GM19372 (cell line): ENCODE data around the gene PPP1R3C.

Source experiments
- ATAC-seq: cut with Tn5 transposase; IDR thresholded peaks from one replicate; pipeline ENCODE4 v1.9.1; 2021; ENCODE audit warnings: mild to moderate bottlenecking, low read depth, moderate library complexity; ENCODE audit not compliant: unreplicated experiment

The PPP1R3C gene

DNA sequence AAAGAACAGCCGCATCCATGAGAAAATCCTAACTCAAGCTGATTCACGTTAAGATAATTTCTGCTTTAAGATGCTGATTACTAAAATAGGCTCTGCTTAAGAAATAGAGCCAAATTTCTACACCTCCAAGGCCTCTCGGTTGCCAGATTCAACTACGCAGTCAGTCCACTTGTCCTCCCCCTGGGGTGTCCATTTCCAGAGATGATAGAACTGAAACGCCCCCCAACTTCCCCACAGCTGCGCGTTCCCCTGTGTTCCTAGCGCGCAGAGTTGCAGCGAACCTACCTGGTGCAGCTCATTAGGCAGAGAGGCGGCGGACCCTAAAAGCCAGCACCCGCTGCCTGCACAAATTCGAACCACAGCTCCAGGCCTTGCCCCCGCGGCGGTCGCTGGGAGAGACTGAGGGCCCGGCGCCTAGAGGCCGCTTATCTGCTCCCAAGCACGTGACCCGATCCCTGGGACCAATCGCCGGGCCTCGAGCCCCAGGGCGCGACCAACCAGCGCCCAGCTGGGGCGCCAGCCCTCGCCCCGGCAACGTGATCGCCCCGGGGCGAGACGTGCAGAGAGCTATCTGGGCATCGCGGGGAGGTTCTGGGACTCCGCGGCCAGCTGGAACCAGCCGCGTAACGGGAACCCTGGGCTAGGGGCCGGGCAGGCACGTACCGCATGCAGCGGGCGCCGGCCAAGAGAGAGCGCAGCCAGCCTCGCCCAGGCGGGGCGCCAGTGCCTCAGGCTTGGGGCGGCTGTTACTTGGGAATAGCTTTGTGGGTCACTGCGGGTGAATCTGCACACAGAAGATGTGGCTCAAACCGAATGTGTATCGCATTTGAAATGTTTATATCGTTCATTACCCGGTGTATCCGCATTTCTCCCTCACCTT is at the start of gene PPP1R3C:
Gene PPP1R3C, minus strand, starts transcription at position 401 of the 880 bp plus-strand sequence. Its CDS starts 102 bp downstream, at position 299.
- peak; percentile 77 for ATAC-seq

DNA sequence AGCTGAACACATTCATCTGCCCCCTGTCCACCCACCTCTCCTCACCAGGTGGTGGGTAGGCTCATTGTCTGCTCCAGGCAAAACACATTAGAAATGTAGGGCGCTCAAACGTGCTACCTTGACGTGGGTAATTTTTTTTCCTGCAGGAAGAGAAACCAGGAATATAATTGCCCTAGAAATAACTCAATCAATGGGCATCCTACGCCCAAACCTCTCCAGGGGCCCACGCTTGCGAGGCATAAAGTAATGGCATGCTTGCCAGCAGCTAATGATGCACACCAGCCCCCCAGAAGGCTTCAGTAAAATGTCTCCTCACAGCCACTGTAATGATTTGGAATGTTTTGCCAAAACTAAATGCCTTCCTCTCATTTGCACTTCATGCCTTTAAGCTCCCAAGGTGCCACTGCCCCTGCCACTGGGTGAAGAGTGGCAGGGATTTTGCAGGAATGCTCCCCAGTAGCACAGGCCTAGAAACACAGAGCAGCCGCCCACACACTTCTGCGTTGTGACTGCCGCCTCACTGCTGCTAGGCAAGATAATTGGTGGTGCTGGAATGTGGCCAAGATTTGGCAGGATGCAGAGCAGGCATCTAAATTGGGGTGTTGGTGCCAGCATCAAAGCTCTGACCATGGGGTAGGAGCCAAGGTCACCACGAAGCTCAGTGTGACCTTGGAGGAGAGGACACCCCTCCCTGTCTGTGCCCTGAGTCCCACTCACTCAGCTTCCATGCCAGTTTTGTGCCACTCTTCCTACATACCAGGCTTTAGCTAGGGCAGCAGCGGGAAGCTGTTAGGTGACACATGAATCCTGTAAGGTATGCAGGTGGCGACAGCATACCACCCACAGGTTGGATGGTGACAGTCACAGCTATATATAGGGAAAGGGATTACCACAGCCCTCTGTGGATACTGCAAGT is 48.7 kb upstream of the PPP1R3C start:
- ATAC-seq = no peak

DNA sequence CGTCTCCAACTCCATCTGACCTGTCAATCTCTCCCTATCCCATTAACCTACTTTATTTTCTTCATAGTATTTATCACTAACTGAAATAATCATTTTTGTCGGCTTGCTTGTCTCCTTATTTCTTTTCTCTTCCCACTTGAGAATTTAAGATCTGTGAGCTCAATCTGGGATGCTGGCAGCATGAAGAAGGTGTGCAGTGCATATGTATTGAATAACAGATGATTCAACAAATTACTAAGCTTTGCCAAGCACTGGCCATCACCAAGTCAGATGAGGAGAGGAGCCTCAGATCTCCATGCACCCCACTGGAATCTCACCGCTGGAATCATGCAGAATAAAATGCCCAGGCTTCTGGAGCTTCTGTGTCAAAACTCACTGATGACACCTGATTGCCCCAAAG is 47.6 kb upstream of the PPP1R3C start:
- ATAC-seq = no peak

DNA sequence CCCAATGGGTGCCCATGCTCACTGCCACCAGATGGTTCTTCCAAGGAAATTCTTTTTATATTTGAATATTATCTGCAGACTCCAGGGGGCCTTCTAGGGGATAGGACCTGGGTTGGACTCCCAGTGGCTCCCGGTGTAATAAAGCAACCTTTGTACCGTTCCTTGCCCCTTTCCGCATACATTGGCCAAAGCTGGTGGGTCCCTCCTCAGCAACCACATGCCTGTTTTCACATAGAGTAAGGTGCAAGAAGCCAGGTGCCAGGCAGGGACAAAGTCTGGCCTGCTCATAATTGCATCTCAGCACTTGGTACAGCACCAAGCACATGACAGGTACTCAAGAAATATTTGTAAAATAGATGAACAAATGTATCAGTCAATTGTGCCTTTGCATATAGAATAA is 46.4 kb upstream of the PPP1R3C start:
- no peak for ATAC-seq

DNA sequence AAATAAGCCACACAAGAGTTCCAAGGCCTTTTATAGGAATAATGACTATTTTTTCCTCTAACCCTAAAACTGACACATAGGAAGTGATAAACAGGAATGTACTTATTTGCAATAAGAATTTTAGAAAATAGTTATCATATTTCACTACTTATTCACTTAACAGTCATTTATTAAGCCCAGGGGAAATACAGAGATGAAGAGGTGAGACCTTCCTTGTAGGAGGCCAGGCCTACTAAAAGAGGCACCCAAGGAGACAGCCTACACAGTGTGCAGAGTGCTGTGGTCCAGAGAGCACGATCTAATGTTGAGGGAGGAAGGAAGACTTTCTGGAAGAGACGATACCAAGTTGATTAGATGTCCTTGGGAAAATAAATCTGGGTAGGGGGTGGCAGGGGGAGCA is 45.0 kb upstream of the PPP1R3C start:
- ATAC-seq = no peak

DNA sequence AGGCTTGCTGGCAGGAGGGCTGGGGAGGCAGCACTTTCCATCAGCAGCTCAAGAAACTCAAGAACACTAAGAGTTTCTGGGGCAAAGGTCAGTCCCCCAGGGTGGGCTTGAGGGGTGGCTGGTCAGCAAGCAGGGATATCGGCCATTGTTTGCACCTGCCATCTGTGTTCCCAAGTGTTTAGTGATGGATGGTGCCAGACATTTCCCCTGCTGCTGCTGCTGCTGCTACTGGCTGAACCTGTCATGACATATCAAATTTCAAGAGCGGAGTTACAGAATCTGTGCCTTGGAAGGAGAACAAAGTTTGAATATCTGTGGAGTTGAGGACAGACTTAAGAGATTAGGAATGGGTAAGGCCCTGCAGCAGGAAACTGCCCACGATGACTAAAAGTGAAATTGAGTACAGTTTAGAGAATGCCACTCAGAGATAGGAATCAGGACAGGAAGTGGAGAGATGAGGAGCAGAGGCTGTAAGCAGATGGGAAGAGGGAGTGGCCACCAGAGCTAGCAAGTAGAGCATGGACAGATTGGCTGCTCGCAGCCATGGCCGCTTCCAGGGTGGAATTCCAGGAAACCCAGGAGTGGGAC is 39.2 kb upstream of the PPP1R3C start:
- no peak for ATAC-seq

DNA sequence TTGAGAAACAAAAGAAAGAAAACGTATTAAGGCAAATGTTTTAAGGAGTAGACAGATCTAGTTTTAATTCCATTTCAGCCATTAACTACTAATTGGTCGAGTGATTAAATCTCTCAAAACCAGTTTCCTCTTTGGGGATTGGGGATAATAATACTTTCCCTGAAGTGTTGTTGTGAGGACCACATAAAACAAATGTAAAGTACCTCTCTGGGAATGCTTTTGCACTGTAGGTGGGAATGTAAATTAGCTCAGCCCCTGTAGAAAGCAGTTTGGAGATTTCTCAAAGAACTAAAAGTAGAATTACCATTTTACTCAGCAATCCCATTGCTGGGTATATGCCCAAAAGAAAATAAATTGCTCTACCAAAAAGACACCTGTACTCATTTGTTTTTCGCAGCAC is 36.0 kb upstream of the PPP1R3C start:
- ATAC-seq = no peak

DNA sequence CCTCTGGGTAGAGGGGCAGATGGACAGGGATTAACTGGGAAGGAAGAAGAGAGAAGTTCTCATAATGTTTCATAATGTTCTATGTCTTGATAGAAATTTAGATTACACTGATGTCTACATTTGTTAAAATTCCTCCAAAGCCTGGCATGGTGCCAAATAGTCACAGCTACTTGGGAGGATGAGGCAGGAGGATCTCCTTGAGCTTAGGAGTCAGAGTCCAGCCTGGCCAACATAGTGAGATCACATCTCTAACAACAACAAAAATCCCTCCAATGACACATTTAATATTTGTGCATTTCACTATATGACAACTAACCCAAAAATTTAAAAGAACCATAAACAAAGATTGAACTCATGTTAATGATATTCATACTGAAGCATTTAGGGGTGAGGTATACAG is 33.0 kb upstream of the PPP1R3C start:
- ATAC-seq = no peak

DNA sequence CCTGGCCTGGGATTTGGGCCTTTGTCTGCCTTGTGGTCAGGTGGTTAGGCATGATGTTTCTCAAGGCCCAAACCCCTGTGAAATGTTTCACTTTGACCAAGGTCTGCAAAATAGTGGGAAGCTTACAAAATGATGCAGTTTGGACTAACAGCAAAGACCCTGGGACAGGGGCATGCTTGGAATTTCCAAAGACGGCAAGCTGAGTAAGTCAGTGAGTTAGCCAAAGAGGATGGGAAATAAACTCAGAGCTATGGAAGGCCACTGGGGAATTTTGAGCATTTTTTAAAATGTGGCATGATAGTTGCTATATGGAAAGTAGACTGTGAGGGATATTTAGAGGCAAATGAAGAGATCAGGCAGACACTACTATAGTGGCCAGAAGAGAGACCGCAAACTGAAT is 31.6 kb upstream of the PPP1R3C start:
- no peak for ATAC-seq

DNA sequence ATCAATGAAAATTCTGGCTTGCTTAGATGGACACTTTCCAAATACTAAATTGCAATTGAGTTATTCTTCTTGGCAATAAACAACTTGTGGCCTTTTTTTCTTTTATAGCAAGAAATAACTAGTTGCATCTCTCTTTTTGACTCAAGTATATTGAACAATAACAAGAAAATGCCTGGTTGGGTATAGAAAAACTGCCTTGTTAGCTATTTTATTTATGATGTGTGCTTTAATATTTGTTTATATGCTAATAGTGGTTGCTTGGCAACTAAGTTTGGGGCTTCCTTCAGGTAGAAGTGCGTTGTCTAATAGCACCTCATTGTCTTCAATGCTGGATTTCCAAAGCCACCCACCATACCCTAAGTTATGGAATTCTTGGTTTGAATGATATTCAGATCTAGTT is 30.1 kb upstream of the PPP1R3C start:
- ATAC-seq = no peak

DNA sequence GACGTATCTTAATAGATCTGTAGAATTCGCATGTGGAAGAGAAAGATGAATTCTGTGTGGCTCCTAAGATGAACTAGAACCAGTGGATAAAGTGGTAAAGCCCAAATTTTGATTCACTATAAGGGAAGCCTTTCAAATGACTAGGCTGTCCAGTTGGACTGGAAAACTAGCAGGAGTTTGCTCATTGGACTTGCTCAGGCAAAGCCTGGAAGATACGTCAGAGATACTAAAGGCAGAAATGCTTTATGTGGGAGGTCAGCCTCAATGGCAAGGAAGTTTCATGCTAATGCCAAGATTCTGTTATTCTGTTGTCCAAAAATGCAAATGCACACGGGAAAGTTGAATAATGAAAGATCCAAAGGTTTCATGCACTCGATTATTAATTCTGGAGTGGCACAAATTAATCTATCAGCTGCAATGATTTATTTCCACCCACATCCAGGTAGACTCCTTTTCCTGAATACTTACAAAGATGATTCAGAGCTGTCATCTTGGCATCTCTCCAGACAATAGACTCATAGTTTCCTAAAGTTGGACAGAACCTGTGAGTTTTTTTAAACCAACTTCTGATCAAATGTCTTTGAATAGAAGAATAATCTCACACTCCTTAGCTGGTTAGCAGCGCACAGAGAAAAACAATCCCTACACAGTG is 20.5 kb upstream of the PPP1R3C start:
- ATAC-seq = no peak

DNA sequence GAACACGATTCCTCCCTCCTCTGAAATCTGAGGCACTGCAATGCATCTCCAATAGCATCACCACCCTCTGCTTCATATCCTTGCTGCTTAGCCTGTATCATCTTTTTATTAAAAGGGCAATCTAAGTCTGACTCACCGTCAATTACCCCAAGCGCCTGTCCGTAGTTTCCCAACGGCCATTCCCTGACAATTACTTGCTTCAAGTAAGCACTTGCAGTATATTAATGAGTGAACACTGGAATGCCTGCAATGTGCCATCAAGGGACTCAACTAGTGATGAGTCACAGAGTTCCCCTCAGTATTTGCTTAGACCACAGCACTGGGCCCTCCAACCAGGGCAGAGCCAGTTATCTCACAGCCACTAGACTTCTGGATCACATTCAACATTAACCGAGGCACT is 19.5 kb upstream of the PPP1R3C start:
- no peak for ATAC-seq

DNA sequence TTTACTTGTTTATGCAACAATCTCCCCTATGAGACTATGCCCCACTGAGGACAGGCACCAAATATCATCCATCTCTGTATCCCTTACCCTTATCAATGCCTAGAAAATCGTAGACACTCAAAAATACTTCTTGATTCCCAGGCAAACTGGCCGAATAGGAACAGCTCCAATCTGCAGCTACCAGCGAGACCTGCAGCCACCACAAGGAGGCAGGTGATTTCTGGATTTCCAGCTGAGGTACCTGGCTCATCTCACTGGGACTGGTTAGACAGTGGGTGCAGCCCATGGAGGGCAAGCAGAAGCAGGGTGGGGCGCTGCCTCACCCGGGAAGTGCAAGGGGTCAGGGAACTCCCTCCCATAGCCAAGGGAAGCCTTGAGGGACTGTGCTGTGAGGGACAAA is 10.8 kb upstream of the PPP1R3C start:
- no peak for ATAC-seq

DNA sequence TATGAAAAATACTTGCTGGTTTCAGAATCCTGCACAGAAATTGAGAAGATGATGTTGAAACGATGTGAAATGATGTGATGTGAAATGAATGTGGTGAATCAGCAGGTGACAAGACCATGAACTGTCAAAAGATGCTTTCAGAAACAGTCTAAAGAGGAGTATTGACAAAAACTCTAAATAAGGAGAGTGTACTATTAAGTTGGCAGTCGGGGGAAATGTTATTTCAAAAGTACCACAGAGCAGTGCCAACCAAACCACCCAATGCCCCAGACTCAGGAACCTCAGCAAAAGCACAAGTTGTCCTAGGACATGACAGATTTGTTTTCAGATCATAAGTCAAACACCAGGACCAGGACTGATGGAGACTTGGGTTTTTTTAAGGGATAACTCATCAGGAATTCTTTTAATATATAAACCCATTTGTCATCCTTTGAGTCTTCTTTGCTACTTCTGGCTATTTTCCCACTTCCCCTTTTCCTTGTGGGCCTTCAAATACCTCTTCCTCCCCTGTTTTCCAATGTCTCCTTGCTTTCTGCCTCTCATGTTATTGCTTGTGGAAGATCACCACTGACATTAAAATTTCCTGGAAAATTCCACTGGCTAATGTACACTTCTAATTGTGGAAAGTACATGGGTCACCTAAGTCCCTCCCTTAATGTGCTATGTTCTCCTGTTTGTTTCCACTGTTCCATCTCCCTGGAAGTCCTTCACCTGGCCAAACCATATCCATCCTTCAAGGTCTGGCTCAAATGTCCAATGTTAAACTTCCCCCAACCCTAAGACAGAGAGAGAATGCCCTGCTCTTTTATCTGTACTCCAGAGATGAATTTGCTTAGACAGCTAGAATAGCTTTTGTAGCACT is 10.2 kb upstream of the PPP1R3C start:
- ATAC-seq = no peak

DNA sequence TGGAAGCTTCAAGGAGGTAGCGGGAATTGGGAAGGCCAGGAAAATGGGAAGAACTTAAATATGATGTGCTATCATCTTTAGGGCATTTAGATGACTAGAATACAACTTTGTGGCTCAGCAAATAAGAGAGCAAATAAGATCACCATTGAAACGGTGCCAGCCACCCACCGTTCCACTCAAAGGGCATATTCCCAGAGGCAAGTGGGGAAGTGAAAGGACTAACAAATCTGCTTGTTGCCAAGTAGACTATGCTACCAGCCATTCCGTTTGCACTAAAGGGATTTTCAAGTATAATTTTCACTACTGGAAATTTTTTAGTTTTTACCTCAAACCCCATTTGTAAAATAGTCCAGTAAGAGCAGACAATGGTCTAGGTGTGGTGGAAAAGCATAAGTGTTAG is 4.0 kb upstream of the PPP1R3C start:
- ATAC-seq = no peak

DNA sequence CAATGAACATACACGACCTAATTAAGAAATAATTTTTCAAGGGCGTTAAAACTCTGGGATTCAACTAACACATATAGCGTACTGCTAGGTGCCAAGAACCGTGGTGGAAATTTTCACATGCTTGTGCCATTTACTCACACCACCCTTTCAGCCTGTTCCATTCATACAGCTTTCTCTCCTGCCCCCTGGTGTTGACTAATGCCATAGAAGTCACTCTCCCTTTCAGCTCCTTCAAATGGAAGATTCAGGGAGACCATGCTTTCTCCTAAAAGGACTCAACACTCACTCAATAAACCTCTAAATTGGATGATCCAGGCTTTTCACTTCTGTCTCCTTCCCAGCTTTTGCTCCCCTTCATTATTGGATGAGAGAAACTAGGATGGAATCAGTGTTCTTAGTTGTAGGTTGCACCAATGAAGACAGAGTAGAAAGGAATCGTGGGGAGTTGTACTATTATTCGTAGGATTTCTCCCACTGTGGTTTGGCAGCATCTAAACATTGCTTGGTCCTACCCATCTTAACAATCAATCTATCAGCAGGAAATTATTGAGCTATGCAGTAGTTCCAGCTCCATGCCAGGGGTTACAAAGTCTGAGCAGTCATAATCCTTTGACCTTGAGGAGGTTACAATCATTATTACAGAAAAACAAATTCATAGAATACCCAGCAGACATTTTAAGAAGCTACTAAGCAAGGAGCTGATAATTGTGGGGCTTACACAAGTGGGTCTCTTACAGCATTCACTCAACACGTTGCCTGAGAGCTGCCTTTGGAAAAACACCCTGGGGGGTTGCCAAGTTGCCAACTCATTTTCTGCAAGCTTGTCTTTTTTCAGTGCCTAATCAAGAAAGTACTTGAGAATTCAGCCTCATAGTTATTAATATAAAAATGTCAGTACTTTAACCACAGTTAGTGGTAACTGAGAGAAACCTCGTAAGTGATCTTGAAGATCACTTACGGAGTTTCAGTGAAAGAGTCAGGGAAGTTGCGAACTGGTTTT is 2.8 kb upstream of the PPP1R3C start:
- no peak for ATAC-seq

DNA sequence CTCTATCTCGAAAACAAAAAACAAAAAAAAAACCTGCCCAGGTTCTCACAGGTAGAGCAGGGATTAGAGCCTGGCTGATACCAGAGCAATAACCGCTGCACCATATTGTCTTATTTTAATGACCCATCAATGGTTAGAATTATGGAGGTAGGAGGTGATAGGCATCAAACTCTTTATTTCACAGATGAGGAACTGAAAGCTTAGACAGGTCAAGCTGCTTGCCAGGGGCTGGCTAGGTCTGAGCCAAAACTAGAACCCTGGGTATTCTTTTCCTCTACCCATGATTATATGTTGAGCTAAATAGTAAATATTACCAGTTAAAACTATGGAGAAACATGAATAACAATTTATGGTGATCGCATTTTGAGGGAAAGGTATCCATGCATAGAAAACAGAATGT is 2.0 kb upstream of the PPP1R3C start:
- no peak for ATAC-seq

DNA sequence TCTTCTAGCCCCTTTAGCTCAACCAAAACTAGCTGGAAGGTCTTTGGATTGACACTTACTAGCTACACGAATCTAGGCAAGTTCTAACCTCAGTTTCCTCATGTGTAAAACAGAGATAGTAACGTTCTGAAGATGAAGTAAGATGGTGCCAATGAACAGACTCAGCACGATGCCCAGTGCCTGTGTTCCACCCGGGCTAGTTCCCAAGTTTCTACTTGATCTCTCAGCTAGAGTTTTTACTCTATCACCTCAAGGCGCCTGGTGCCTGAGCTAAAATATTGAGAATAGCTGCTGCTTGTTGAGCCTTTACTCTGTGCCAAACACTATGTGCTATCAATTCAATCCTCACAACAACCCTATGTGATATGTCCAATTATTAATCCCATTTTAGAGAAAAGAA is 1.4 kb upstream of the PPP1R3C start:
- ATAC-seq = no peak

DNA sequence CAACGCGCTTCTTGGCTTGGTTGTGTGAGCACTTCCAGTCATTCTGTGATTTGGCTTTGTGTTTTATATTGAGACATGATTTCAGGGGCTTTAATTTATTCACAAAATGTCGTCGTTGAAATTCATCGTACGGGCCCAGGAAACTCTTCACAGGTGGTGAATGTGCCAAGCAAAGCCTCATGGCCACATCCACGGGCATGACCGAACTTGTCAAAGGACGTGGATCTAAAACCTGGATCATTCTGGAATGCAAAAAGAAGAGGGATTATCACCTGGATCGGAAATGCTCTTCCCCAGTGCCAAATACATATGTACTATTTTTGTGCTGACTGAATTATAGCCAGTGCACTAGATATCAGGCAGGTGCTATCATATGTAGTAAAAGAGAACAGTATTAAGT is 2.2 kb downstream of the PPP1R3C start:
- no peak for ATAC-seq
